K562 (cell line): ENCODE results near the gene HEXD. TPM values are rescaled to one million over a fixed set of nuclear protein-coding genes. Genes with fewer than 3 reads are reported as not detected.

ENCODE experiments used
- BHLHE40 ChIP-seq: IDR thresholded peaks from 2 replicates; pipeline ENCODE4 v1.6.1; 2011; ENCODE audit warnings: low read length, improper control_type of control experiment
- CHD1 ChIP-seq: fragments of 200-600 bp; sonication (generic); IDR thresholded peaks from one replicate; pipeline ENCODE4 v1.6.1; 2012; ENCODE audit warnings: mild to moderate bottlenecking, moderate library complexity, low read length, inconsistent platforms
- FOXP1 ChIP-seq: sonication (generic); formaldehyde crosslinking; IDR thresholded peaks from 2 replicates; pipeline ENCODE4 v1.8.0; 2022; ENCODE audit warnings: mild to moderate bottlenecking, missing genetic modification reagents
- PHF8 ChIP-seq: fragments of 200-600 bp; sonication (generic); IDR thresholded peaks from 2 replicates; pipeline ENCODE4 v1.6.1; 2012; ENCODE audit warnings: mixed run types, mild to moderate bottlenecking, inconsistent platforms, low read length, moderate library complexity, borderline replicate concordance
- RBFOX2 ChIP-seq: fragments of 200-400 bp; formaldehyde crosslinking; IDR thresholded peaks from 2 replicates; pipeline ENCODE4 v1.6.1; 2017; ENCODE audit warnings: low read depth, mild to moderate bottlenecking, low read length, moderate library complexity
- TAF1 ChIP-seq: IDR thresholded peaks from 2 replicates; pipeline ENCODE4 v1.6.1; 2011; ENCODE audit warnings: mild to moderate bottlenecking, low read length, moderate library complexity; ENCODE audit not compliant: insufficient read depth, control insufficient read depth, severe bottlenecking; ENCODE audit errors: extremely low read depth
- polyA plus RNA-seq, 8 experiments: library from polyadenylated mRNA; depleted of rRNA in 4 of 8; stranded (reverse) in 5 of 8; unstranded in 3 of 8; fragments of >200 nt; fragmentation: Nextera tagmentation in 2 of 8; fragmentation: Illumina TruSeq in 1 of 8; extraction: Ambion mirVana in 2 of 8; extraction: Trizol in 1 of 8; gene quantifications; 2 replicates each; pipeline versions ENCODE4 v1.2.1 to v1.2.3, GENCODE V29; 2011 to 2014; ENCODE audit warnings: inconsistent platforms in 1 of 8, missing spikeins in 1 of 8
- total RNA-seq, 7 experiments: library from RNA; depleted of rRNA in 6 of 7; stranded (reverse); fragments of >200 nt in 6 of 7; fragmentation: Illumina TruSeq in 2 of 7; extraction: Trizol in 2 of 7; gene quantifications; 2 replicates each; pipeline versions ENCODE4 v1.2.1 to v1.2.3, GENCODE V29; 2011 to 2021; ENCODE audit warnings: low replicate concordance in 1 of 7
- TF ChIP-seq, protein P1 (sequence below): sonication (generic); formaldehyde crosslinking; IDR thresholded peaks from 2 replicates; pipeline ENCODE4 v1.8.0; 2023; ENCODE audit warnings: mild to moderate bottlenecking, missing genetic modification reagents
- TF ChIP-seq, protein P2 (sequence below): fragments of 250-450 bp; sonication (Bioruptor Pico); IDR thresholded peaks from 2 replicates; pipeline ENCODE4 v1.5.1; 2021; ENCODE audit warnings: mild to moderate bottlenecking
- TF ChIP-seq, protein P3 (sequence below): IDR thresholded peaks from 3 replicates; pipeline ENCODE4 v1.6.1; 2011; ENCODE audit warnings: borderline replicate concordance, mild to moderate bottlenecking; ENCODE audit not compliant: insufficient read length, insufficient read depth
- TF ChIP-seq, protein P4 (sequence below): sonication (generic); formaldehyde crosslinking; IDR thresholded peaks from 2 replicates; pipeline ENCODE4 v1.8.1; 2023; ENCODE audit warnings: mild to moderate bottlenecking, missing genetic modification reagents
- TF ChIP-seq, protein P5 (sequence below): fragments of 250-450 bp; sonication (Bioruptor Pico); IDR thresholded peaks from 2 replicates; pipeline ENCODE4 v1.9.0; 2021; ENCODE audit warnings: mild to moderate bottlenecking

The HEXD gene
- total and polyA plus RNA-seq, 9 of the 15 experiments (the other 6 are each of a cell fraction or from before 2014, with no cell fraction given), result 1.0 to 25.3 (median 10.0) TPM

DNA sequence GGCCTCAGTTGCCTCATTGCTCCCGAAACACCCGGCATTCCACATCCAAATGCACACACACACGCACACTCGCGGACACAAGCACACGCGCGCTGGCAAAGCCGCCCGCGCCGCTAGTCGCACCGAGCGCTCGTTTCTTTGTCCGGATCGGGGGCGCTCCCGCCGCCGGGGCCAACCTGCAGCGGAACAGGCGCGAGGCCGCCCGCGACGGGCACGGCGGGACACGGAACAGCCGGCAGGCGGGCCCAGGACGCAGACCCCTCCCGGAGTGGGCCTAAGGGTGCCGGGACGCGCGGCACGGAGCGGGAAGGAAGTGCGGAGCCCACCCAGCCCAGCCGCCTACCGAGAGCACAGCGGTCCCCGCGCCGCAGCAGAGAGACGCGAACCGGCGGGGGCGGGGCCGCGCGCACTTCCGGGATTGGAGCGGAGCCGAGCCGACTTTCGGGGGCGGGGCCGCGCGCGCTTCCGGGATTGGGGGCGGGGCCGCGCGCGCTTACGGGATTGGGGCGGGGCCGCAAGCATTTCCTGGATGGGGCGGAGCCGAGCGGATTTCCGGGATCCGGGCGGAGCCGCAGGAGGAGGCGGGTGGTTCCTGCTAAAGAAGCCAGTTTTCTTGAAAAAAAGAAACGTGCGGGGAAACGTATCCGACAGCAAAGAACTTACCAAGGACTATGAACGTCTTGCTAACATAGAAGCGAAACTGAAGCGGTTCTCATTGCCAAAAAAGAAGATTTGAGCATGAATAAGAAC, 32.4 kb downstream of the HEXD start, which contains the start of gene CYBC1 (continued):
- peak; percentile 83 for TF ChIP-seq RBFOX2
- TF ChIP-seq, protein P1, sequence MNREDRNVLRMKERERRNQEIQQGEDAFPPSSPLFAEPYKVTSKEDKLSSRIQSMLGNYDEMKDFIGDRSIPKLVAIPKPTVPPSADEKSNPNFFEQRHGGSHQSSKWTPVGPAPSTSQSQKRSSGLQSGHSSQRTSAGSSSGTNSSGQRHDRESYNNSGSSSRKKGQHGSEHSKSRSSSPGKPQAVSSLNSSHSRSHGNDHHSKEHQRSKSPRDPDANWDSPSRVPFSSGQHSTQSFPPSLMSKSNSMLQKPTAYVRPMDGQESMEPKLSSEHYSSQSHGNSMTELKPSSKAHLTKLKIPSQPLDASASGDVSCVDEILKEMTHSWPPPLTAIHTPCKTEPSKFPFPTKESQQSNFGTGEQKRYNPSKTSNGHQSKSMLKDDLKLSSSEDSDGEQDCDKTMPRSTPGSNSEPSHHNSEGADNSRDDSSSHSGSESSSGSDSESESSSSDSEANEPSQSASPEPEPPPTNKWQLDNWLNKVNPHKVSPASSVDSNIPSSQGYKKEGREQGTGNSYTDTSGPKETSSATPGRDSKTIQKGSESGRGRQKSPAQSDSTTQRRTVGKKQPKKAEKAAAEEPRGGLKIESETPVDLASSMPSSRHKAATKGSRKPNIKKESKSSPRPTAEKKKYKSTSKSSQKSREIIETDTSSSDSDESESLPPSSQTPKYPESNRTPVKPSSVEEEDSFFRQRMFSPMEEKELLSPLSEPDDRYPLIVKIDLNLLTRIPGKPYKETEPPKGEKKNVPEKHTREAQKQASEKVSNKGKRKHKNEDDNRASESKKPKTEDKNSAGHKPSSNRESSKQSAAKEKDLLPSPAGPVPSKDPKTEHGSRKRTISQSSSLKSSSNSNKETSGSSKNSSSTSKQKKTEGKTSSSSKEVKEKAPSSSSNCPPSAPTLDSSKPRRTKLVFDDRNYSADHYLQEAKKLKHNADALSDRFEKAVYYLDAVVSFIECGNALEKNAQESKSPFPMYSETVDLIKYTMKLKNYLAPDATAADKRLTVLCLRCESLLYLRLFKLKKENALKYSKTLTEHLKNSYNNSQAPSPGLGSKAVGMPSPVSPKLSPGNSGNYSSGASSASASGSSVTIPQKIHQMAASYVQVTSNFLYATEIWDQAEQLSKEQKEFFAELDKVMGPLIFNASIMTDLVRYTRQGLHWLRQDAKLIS (CRISPR knock-in tag), result peak; percentile 44; the same call in 1 of the 2 replicates
- TF ChIP-seq, protein P2, sequence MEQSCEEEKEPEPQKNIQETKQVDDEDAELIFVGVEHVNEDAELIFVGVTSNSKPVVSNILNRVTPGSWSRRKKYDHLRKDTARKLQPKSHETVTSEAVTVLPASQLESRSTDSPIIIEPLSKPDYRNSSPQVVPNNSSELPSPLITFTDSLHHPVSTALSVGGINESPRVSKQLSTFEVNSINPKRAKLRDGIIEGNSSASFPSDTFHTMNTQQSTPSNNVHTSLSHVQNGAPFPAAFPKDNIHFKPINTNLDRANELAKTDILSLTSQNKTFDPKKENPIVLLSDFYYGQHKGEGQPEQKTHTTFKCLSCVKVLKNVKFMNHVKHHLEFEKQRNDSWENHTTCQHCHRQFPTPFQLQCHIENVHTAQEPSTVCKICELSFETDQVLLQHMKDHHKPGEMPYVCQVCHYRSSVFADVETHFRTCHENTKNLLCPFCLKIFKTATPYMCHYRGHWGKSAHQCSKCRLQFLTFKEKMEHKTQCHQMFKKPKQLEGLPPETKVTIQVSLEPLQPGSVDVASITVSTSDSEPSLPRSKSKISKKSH (CRISPR knock-in tag), result no peak
- TF ChIP-seq, protein P3, sequence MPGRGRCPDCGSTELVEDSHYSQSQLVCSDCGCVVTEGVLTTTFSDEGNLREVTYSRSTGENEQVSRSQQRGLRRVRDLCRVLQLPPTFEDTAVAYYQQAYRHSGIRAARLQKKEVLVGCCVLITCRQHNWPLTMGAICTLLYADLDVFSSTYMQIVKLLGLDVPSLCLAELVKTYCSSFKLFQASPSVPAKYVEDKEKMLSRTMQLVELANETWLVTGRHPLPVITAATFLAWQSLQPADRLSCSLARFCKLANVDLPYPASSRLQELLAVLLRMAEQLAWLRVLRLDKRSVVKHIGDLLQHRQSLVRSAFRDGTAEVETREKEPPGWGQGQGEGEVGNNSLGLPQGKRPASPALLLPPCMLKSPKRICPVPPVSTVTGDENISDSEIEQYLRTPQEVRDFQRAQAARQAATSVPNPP, result no peak
- TF ChIP-seq PHF8, result peak; percentile 88; the same call in 1 of the 2 replicates
- peak; percentile 65; the same call in 1 of the 2 replicates for TF ChIP-seq BHLHE40
- peak; percentile 72 for TF ChIP-seq CHD1
- peak; percentile 83 for TF ChIP-seq TAF1
- TF ChIP-seq, protein P4, sequence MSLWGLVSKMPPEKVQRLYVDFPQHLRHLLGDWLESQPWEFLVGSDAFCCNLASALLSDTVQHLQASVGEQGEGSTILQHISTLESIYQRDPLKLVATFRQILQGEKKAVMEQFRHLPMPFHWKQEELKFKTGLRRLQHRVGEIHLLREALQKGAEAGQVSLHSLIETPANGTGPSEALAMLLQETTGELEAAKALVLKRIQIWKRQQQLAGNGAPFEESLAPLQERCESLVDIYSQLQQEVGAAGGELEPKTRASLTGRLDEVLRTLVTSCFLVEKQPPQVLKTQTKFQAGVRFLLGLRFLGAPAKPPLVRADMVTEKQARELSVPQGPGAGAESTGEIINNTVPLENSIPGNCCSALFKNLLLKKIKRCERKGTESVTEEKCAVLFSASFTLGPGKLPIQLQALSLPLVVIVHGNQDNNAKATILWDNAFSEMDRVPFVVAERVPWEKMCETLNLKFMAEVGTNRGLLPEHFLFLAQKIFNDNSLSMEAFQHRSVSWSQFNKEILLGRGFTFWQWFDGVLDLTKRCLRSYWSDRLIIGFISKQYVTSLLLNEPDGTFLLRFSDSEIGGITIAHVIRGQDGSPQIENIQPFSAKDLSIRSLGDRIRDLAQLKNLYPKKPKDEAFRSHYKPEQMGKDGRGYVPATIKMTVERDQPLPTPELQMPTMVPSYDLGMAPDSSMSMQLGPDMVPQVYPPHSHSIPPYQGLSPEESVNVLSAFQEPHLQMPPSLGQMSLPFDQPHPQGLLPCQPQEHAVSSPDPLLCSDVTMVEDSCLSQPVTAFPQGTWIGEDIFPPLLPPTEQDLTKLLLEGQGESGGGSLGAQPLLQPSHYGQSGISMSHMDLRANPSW (CRISPR knock-in tag), result peak; percentile 68; the same call in 1 of the 2 replicates
- TF ChIP-seq, protein P5, sequence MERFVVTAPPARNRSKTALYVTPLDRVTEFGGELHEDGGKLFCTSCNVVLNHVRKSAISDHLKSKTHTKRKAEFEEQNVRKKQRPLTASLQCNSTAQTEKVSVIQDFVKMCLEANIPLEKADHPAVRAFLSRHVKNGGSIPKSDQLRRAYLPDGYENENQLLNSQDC (CRISPR knock-in tag), result 0 out of 2 replicates have a peak, but pooled peaks have one; percentile 38
- peak; percentile 81; the same call in 1 of the 2 replicates for TF ChIP-seq FOXP1 (CRISPR knock-in tag)
